ENCODE results near the gene ENO3.

GRCh38 chr17:4969551-4970173 is 18.7 kb downstream of the ENO3 start:
- TF ChIP-seq CTCF (IDR thresholded peaks at IDR 0.05) (no peak), POLR2A (IDR thresholded peaks at IDR 0.05) (no peak)
